GM23338 (cell line): ENCODE measurements around the gene C10orf90.

ENCODE experiments used
- CREB1 ChIP-seq: fragments of 250-450 bp; sonication (Bioruptor Pico); IDR thresholded peaks from 2 replicates; pipeline ENCODE4 v1.5.0; 2020; ENCODE audit warnings: low read depth, mild to moderate bottlenecking, moderate library complexity
- CTCF ChIP-seq, 2 experiments: fragments of 200-600 bp in 1 of 2; sonication (generic) in 1 of 2; conservative IDR thresholded peaks; 2 replicates each; pipeline versions ENCODE4 v1.5.1 to v1.6.1; 2016 to 2017; ENCODE audit warnings: antibody characterized with exemption in 2 of 2, low read depth in 2 of 2, mild to moderate bottlenecking in 2 of 2, moderate library complexity in 1 of 2
- EZH2 ChIP-seq: fragments of 200-600 bp; sonication (generic); IDR thresholded peaks from one replicate; pipeline ENCODE4 v1.8.0; 2017; ENCODE audit warnings: antibody characterized with exemption, mild to moderate bottlenecking, low read depth; ENCODE audit not compliant: unreplicated experiment
- EZH2phosphoT487 ChIP-seq: fragments of 200-600 bp; sonication (generic); IDR thresholded peaks from one replicate; pipeline ENCODE4 v1.8.1; 2018; ENCODE audit warnings: antibody characterized with exemption; ENCODE audit not compliant: unreplicated experiment
- JUNB ChIP-seq: IDR thresholded peaks from one replicate; pipeline ENCODE4 v1.6.1; 2016; ENCODE audit warnings: antibody characterized with exemption; ENCODE audit not compliant: unreplicated experiment
- POLR2AphosphoS5 ChIP-seq: IDR thresholded peaks from 2 replicates; pipeline ENCODE4 v1.6.1; 2016; ENCODE audit warnings: antibody characterized with exemption, low read depth
- REST ChIP-seq: IDR thresholded peaks from one replicate; pipeline ENCODE4 v1.6.1; 2018; ENCODE audit warnings: antibody characterized with exemption; ENCODE audit not compliant: unreplicated experiment
- STAT1 ChIP-seq: IDR thresholded peaks from one replicate; pipeline ENCODE4 v1.6.1; 2016; ENCODE audit warnings: antibody characterized with exemption; ENCODE audit not compliant: unreplicated experiment
- ZNF114 ChIP-seq: fragments of 250-450 bp; sonication (Bioruptor Pico); IDR thresholded peaks from 2 replicates; pipeline ENCODE4 v1.5.0; 2020; ENCODE audit warnings: mild to moderate bottlenecking, moderate library complexity
- ZNF331 ChIP-seq: fragments of 250-450 bp; sonication (Bioruptor Pico); IDR thresholded peaks from 2 replicates; pipeline ENCODE4 v1.5.0; 2020; ENCODE audit warnings: low read depth, mild to moderate bottlenecking, moderate library complexity

GRCh38 chr10:126597211-126597610 is 73.3 kb downstream of the C10orf90 start:
- no peak for TF ChIP-seq CTCF (conservative IDR thresholded peaks at IDR 0.05; ENCODE audit: low read depth in 2 of 2)
- TF ChIP-seq EZH2: no peak
- TF ChIP-seq EZH2phosphoT487: no peak
- no peak for TF ChIP-seq CREB1 (CRISPR knock-in tag)
- TF ChIP-seq REST: no peak
- no peak for TF ChIP-seq STAT1
- no peak for TF ChIP-seq JUNB
- TF ChIP-seq ZNF331 (CRISPR knock-in tag): no peak
- TF ChIP-seq POLR2AphosphoS5: no peak
- no peak for TF ChIP-seq ZNF114 (CRISPR knock-in tag)
